Bronchial epithelial cell (primary cell): ENCODE measurements around the gene DHX40. TPM values are rescaled to one million over a fixed set of nuclear protein-coding genes. Genes with fewer than 3 reads are reported as not detected.
"Not testable (repeated sequence)": the region's sequence is repeated elsewhere in the genome, so short reads cannot be mapped to it uniquely, and the experiment has no call there.

Experiments
- DNase-seq: peaks from one replicate; pipeline ENCODE4 v3.0.0-alpha.2; 2010; ENCODE audit warnings: low read depth
- FAIRE-seq: peaks from 2 replicates; lab custom pipeline; 2011; peaks lifted over from hg19 to GRCh38; lab: Jason Lieb, UNC
- H3K27me3 ChIP-seq: 2 replicates; pipeline ENCODE4 v1.5.1; 2011; ENCODE audit warnings: low read length; ENCODE audit not compliant: control insufficient read depth, insufficient read depth
- H3K36me3 ChIP-seq: 2 replicates; pipeline ENCODE4 v1.5.1; 2011; ENCODE audit warnings: low read length; ENCODE audit not compliant: control insufficient read depth, insufficient read depth
- H3K4me3 ChIP-seq: 2 replicates; pipeline ENCODE4 v1.5.1; 2011; ENCODE audit warnings: mild to moderate bottlenecking, low read depth, low read length, control low read depth
- CTCF ChIP-seq: IDR thresholded peaks from 2 replicates; pipeline ENCODE4 v1.5.1; 2011; ENCODE audit warnings: mild to moderate bottlenecking, moderate library complexity, low read length, control low read depth, inconsistent platforms; ENCODE audit not compliant: insufficient read depth, severe bottlenecking
- total RNA-seq: library from RNA; depleted of rRNA; stranded (reverse); fragments of >200 nt; gene quantifications from 2 replicates; pipeline ENCODE4 v1.2.1, GENCODE V29; 2014

Gene DHX40
- total RNA-seq, 1 donor from 2014 or later: 37.6 TPM

GRCh38 chr17:59550703-59551102 is 14.7 kb upstream of the DHX40 start:
- H3K36me3 ChIP-seq: no peaks in the 10 kb centered on the region
- TF ChIP-seq CTCF: no peak
- H3K4me3 ChIP-seq: no peak overlapping the region
- no peaks in the 10 kb centered on the region for H3K27me3 ChIP-seq
- no peak for DNase-seq
- FAIRE-seq: no peak

- TF ChIP-seq CTCF: no peak
- Histone ChIP-seq H3K27me3 (no peaks in the 10 kb centered on the region), H3K36me3 (no peaks in the 10 kb centered on the region), H3K4me3 (no peak overlapping the region)
- no peak for DNase-seq
- no peak for FAIRE-seq
These were observed 7.4 kb upstream of the DHX40 start for GRCh38 chr17:59558039-59558438.

- TF ChIP-seq CTCF: no peak
- H3K27me3 ChIP-seq: no peaks in the 10 kb centered on the region
- no peak for FAIRE-seq
- no peak overlapping the region for H3K4me3 ChIP-seq
- no peaks in the 10 kb centered on the region for H3K36me3 ChIP-seq
- no peak for DNase-seq
These were observed 6.5 kb upstream of the DHX40 start for GRCh38 chr17:59558953-59559352.

GRCh38 chr17:59561042-59561441 is 4.4 kb upstream of the DHX40 start:
- Histone ChIP-seq H3K36me3 (no peaks in the 10 kb centered on the region), H3K4me3 (no peak overlapping the region), H3K27me3 (no peaks in the 10 kb centered on the region)
- FAIRE-seq (no peak), DNase-seq (peak; percentile 29)
- peak; percentile 41 for TF ChIP-seq CTCF

GRCh38 chr17:59565959-59566324 is 532 bp downstream of the DHX40 start:
- no peaks in the 10 kb centered on the region for H3K27me3 ChIP-seq
- no peaks in the 10 kb centered on the region for H3K36me3 ChIP-seq
- peak overlapping the region; percentile 87 for H3K4me3 ChIP-seq
- FAIRE-seq: no peak
- no peak for TF ChIP-seq CTCF
- DNase-seq: peak; percentile 74

- H3K36me3 ChIP-seq, H3K27me3 ChIP-seq, H3K4me3 ChIP-seq, DNase-seq, FAIRE-seq: not testable (repeated sequence)
These were observed 3.7 kb downstream of the DHX40 start for GRCh38 chr17:59569151-59569550.
